OCI-LY1 (cell line): ENCODE data around the gene PIGU.

Experiments used
- H2AFZ ChIP-seq: fragments of 200-600 bp; sonication (generic), shearing (Covaris generic); 2 replicates; pipeline ENCODE4 v1.6.0; 2014; ENCODE audit warnings: antibody characterized with exemption, mild to moderate bottlenecking, low read length
- H3F3A ChIP-seq: fragments of 200-600 bp; sonication (generic), shearing (Covaris generic); 2 replicates; pipeline ENCODE4 v1.6.0; 2014; ENCODE audit warnings: mild to moderate bottlenecking, antibody characterized with exemption, low read length, moderate library complexity; ENCODE audit not compliant: insufficient read depth
- H3K27ac ChIP-seq: fragments of 200-600 bp; sonication (generic); 2 replicates; pipeline ENCODE4 v1.5.1; 2014; ENCODE audit warnings: low read length, mixed run types, mild to moderate bottlenecking, low read depth; ENCODE audit not compliant: poor library complexity, severe bottlenecking
- H3K27me3 ChIP-seq: fragments of 200-600 bp; sonication (generic); 2 replicates; pipeline ENCODE4 v1.6.0; 2014; ENCODE audit warnings: antibody characterized with exemption, mild to moderate bottlenecking, low read length, moderate library complexity; ENCODE audit not compliant: insufficient read depth
- H3K36me3 ChIP-seq: fragments of 200-600 bp; sonication (generic); 2 replicates; pipeline ENCODE4 v1.6.1; 2014; ENCODE audit warnings: mild to moderate bottlenecking, antibody characterized with exemption, low read length, moderate library complexity, mixed read lengths; ENCODE audit not compliant: insufficient read depth
- H3K4me1 ChIP-seq: fragments of 200-600 bp; sonication (generic); 2 replicates; pipeline ENCODE4 v1.5.1; 2014; ENCODE audit warnings: mild to moderate bottlenecking, low read length, moderate library complexity; ENCODE audit not compliant: insufficient read depth, severe bottlenecking
- H3K4me2 ChIP-seq: fragments of 200-600 bp; sonication (generic), shearing (Covaris generic); 2 replicates; pipeline ENCODE4 v1.6.1; 2014; ENCODE audit warnings: low read length
- H3K4me3 ChIP-seq: fragments of 200-600 bp; sonication (generic); 2 replicates; pipeline ENCODE4 v1.5.1; 2014; ENCODE audit warnings: low read length, low read depth, mild to moderate bottlenecking, mixed read lengths; ENCODE audit not compliant: poor library complexity, severe bottlenecking
- H3K79me2 ChIP-seq: fragments of 200-600 bp; shearing (Covaris generic); 2 replicates; pipeline ENCODE4 v1.6.1; 2016; ENCODE audit warnings: mixed run types, low read length, mixed read lengths; ENCODE audit not compliant: insufficient read depth
- H3K9ac ChIP-seq: fragments of 200-600 bp; sonication (generic), shearing (Covaris generic); 2 replicates; pipeline ENCODE4 v1.6.1; 2014; ENCODE audit warnings: mild to moderate bottlenecking, low read length, mixed read lengths
- H3K9me2 ChIP-seq: fragments of 200-600 bp; sonication (generic), shearing (Covaris generic); 2 replicates; pipeline ENCODE4 v1.6.1; 2014; ENCODE audit warnings: low read depth, mild to moderate bottlenecking, low read length, mixed read lengths
- H3K9me3 ChIP-seq: fragments of 200-600 bp; shearing (Covaris generic); 2 replicates; pipeline ENCODE4 v1.6.1; 2014; ENCODE audit warnings: low read length, mixed read lengths
- H4K20me1 ChIP-seq: fragments of 200-600 bp; sonication (generic), shearing (Covaris generic); 2 replicates; pipeline ENCODE4 v1.6.0; 2016; ENCODE audit warnings: mild to moderate bottlenecking, low read length; ENCODE audit not compliant: insufficient read depth
- CTCF ChIP-seq: fragments of 200-600 bp; sonication (generic), shearing (Covaris generic); IDR thresholded peaks from 2 replicates; pipeline ENCODE4 v1.5.1; 2017; ENCODE audit warnings: mild to moderate bottlenecking, antibody characterized with exemption, low read length, moderate library complexity, mixed read lengths
- EZH2 ChIP-seq: fragments of 200-600 bp; sonication (generic), shearing (Covaris generic); IDR thresholded peaks from 2 replicates; pipeline ENCODE4 v1.8.0; 2017; ENCODE audit warnings: borderline replicate concordance, mixed run types, mild to moderate bottlenecking, antibody characterized with exemption, low read length, moderate library complexity, mixed read lengths

PIGU gene

GRCh38 chr20:34543463-34544056 lies 133.3 kb downstream of the PIGU start:
- Histone ChIP-seq H3K36me3 (peaks cover 24% of the 10 kb centered on the region), H3K9me2 (no peaks in the 10 kb centered on the region), H3K4me2 (no peak overlapping the region), H3K9ac (no peak overlapping the region), H3K4me3 (no peak overlapping the region), H3F3A (no peaks in the 10 kb centered on the region), H3K4me1 (no peaks in the 10 kb centered on the region), H4K20me1 (no peaks in the 10 kb centered on the region), H2AFZ (no peak overlapping the region), H3K79me2 (no peaks in the 10 kb centered on the region), H3K9me3 (no peaks in the 10 kb centered on the region), H3K27me3 (no peaks in the 10 kb centered on the region; the same call in 1 of the 2 replicates), H3K27ac (no peak overlapping the region)
- TF ChIP-seq CTCF = no peak

GRCh38 chr20:34542439-34542838 lies 134.5 kb downstream of the PIGU start:
- Histone ChIP-seq H3K4me3 (no peak overlapping the region), H3K79me2 (no peaks in the 10 kb centered on the region), H3K4me2 (no peak overlapping the region), H3K4me1 (no peaks in the 10 kb centered on the region), H3K27me3 (no peaks in the 10 kb centered on the region; the same call in 1 of the 2 replicates), H3F3A (no peaks in the 10 kb centered on the region), H3K27ac (no peak overlapping the region), H3K9ac (no peak overlapping the region), H4K20me1 (no peaks in the 10 kb centered on the region), H3K9me3 (no peaks in the 10 kb centered on the region), H3K36me3 (peaks cover 27% of the 10 kb centered on the region), H2AFZ (no peak overlapping the region), H3K9me2 (no peaks in the 10 kb centered on the region)
- TF ChIP-seq EZH2 = no peak

- Histone ChIP-seq H3K27me3 (no peaks in the 10 kb centered on the region; the same call in 1 of the 2 replicates), H3K4me3 (no peak overlapping the region), H3K9me3 (no peaks in the 10 kb centered on the region), H3K4me1 (no peaks in the 10 kb centered on the region), H3K9me2 (no peaks in the 10 kb centered on the region), H3K9ac (no peak overlapping the region), H3K4me2 (no peak overlapping the region), H4K20me1 (no peaks in the 10 kb centered on the region), H3K27ac (no peak overlapping the region), H3K79me2 (no peaks in the 10 kb centered on the region), H3F3A (no peaks in the 10 kb centered on the region), H3K36me3 (peaks cover 30% of the 10 kb centered on the region), H2AFZ (no peak overlapping the region)
- TF ChIP-seq CTCF = no peak
- TF ChIP-seq EZH2 = no peak
Measured at GRCh38 chr20:34541917-34542316, 135.0 kb downstream of the PIGU start.

- no peak for TF ChIP-seq EZH2
- TF ChIP-seq CTCF = no peak
- H3K4me2 ChIP-seq = no peak overlapping the region
- H3K36me3 ChIP-seq = peaks cover 30% of the 10 kb centered on the region
- no peaks in the 10 kb centered on the region for H3K9me2 ChIP-seq
- no peaks in the 10 kb centered on the region for H4K20me1 ChIP-seq
- H3K9me3 ChIP-seq = no peaks in the 10 kb centered on the region
- no peaks in the 10 kb centered on the region; the same call in 1 of the 2 replicates for H3K27me3 ChIP-seq
- no peak overlapping the region for H3K4me3 ChIP-seq
- H3K27ac ChIP-seq = no peak overlapping the region
- H2AFZ ChIP-seq = no peak overlapping the region
- no peaks in the 10 kb centered on the region for H3K4me1 ChIP-seq
- H3F3A ChIP-seq = no peaks in the 10 kb centered on the region
- no peaks in the 10 kb centered on the region for H3K79me2 ChIP-seq
- H3K9ac ChIP-seq = no peak overlapping the region
Measured at GRCh38 chr20:34541264-34541901, 135.5 kb downstream of the PIGU start.
